NT2/D1 (cell line): ENCODE data around the gene HMGN1.

Source experiments
- DNase-seq: peaks from one replicate; pipeline ENCODE4 v3.0.0-alpha.2; 2011; ENCODE audit warnings: low read depth, low spot score
- H3K27me3 ChIP-seq: 2 replicates; pipeline ENCODE4 v1.6.0; 2011; ENCODE audit warnings: mild to moderate bottlenecking; ENCODE audit not compliant: insufficient read length, insufficient read depth
- H3K36me3 ChIP-seq: 2 replicates; pipeline ENCODE4 v1.6.1; 2011; ENCODE audit warnings: mild to moderate bottlenecking, low read length, mixed read lengths; ENCODE audit not compliant: insufficient read depth, insufficient read length
- H3K4me1 ChIP-seq: 2 replicates; pipeline ENCODE4 v1.5.1; 2011; ENCODE audit not compliant: insufficient read depth, insufficient read length
- H3K4me3 ChIP-seq: 2 replicates; pipeline ENCODE4 v1.5.1; 2011; ENCODE audit warnings: low read depth; ENCODE audit not compliant: insufficient read length
- H3K9ac ChIP-seq: 2 replicates; pipeline ENCODE4 v1.6.0; 2011; ENCODE audit warnings: low read depth; ENCODE audit not compliant: insufficient read length
- H3K9me3 ChIP-seq: 2 replicates; pipeline ENCODE4 v1.5.1; 2011; ENCODE audit warnings: mild to moderate bottlenecking, low read length; ENCODE audit not compliant: insufficient read depth
- SUZ12 ChIP-seq: IDR thresholded peaks from 2 replicates; pipeline ENCODE4 v1.6.1; 2011; ENCODE audit not compliant: insufficient read length, insufficient read depth; ENCODE audit errors: extremely low read depth
- YY1 ChIP-seq: IDR thresholded peaks from 2 replicates; pipeline ENCODE4 v1.6.1; 2011; ENCODE audit not compliant: insufficient read length, insufficient read depth
- ZNF274 ChIP-seq: IDR thresholded peaks from 2 replicates; pipeline ENCODE4 v1.6.1; 2011; ENCODE audit warnings: mild to moderate bottlenecking, low read depth, low read length

Gene HMGN1

GRCh38 chr21:39317134-39318090 is 31.5 kb downstream of the HMGN1 start:
- TF ChIP-seq ZNF274 (no peak), SUZ12 (no peak), YY1 (no peak)
- H3K4me1 ChIP-seq = peaks cover 4% of the 10 kb centered on the region
- no peaks in the 10 kb centered on the region for H3K9me3 ChIP-seq
- H3K36me3 ChIP-seq = peaks cover 9% of the 10 kb centered on the region
- no peak for DNase-seq
- H3K4me3 ChIP-seq = no peak overlapping the region
- H3K9ac ChIP-seq = no peak overlapping the region
- no peaks in the 10 kb centered on the region for H3K27me3 ChIP-seq

- Histone ChIP-seq H3K9me3 (no peaks in the 10 kb centered on the region), H3K4me1 (peaks cover 4% of the 10 kb centered on the region), H3K9ac (no peak overlapping the region), H3K36me3 (peaks cover 13% of the 10 kb centered on the region), H3K27me3 (no peaks in the 10 kb centered on the region), H3K4me3 (no peak overlapping the region)
- TF ChIP-seq SUZ12 = no peak
- TF ChIP-seq YY1 = no peak
- no peak for TF ChIP-seq ZNF274
- DNase-seq = no peak
Measured at GRCh38 chr21:39316729-39317128, 32.2 kb downstream of the HMGN1 start.

- no peak for TF ChIP-seq YY1
- no peak for TF ChIP-seq ZNF274
- TF ChIP-seq SUZ12 = no peak
- Histone ChIP-seq H3K36me3 (peaks cover 22% of the 10 kb centered on the region), H3K27me3 (no peaks in the 10 kb centered on the region), H3K9ac (no peak overlapping the region), H3K4me1 (peaks cover 6% of the 10 kb centered on the region), H3K9me3 (no peaks in the 10 kb centered on the region), H3K4me3 (no peak overlapping the region)
- no peak for DNase-seq
Measured at GRCh38 chr21:39315603-39316445, 33.1 kb downstream of the HMGN1 start.

GRCh38 chr21:39314143-39315027 is 34.5 kb downstream of the HMGN1 start:
- peaks cover 35% of the 10 kb centered on the region for H3K36me3 ChIP-seq
- peaks cover 6% of the 10 kb centered on the region for H3K4me1 ChIP-seq
- DNase-seq = peak; percentile 70
- H3K9ac ChIP-seq = peak overlapping the region; percentile 92
- TF ChIP-seq YY1 (no peak), SUZ12 (no peak), ZNF274 (no peak)
- peak overlapping the region; percentile 66 for H3K4me3 ChIP-seq
- no peaks in the 10 kb centered on the region for H3K27me3 ChIP-seq
- H3K9me3 ChIP-seq = no peaks in the 10 kb centered on the region

- H3K27me3 ChIP-seq = no peaks in the 10 kb centered on the region
- peaks cover 42% of the 10 kb centered on the region for H3K36me3 ChIP-seq
- DNase-seq = peak; percentile 85
- no peaks in the 10 kb centered on the region for H3K9me3 ChIP-seq
- H3K4me3 ChIP-seq = peak within 1 kb of the TSS; percentile 66
- H3K4me1 ChIP-seq = peaks cover 6% of the 10 kb centered on the region
- peak within 1 kb of the TSS; percentile 92 for H3K9ac ChIP-seq
- TF ChIP-seq ZNF274 = no peak
- TF ChIP-seq SUZ12 = no peak
- peak; percentile 7 for TF ChIP-seq YY1
Measured at GRCh38 chr21:39313571-39314142, 35.2 kb downstream of the HMGN1 start, which contains the start of gene BRWD1. Gene BRWD1 (minus strand): TSS chr21:39313632. CDS start chr21:39313491, 141 bp downstream.

GRCh38 chr21:39313042-39313570 is 35.8 kb downstream of the HMGN1 start:
- peak; percentile 27 for DNase-seq

More at GRCh38 chr21:39313042-39313570, 35.8 kb downstream of the HMGN1 start:
- Histone ChIP-seq H3K36me3 (peaks cover 43% of the 10 kb centered on the region), H3K4me1 (peaks cover 6% of the 10 kb centered on the region), H3K9me3 (no peaks in the 10 kb centered on the region), H3K27me3 (no peaks in the 10 kb centered on the region), H3K4me3 (peak overlapping the region; percentile 66), H3K9ac (peak overlapping the region; percentile 92)
- TF ChIP-seq ZNF274 (no peak), SUZ12 (no peak), YY1 (no peak)
